Fibroblast of lung (primary cell): Measurements from ENCODE around the gene PTPRO.

Experiments used
- CTCF ChIP-seq, 2 donors: IDR thresholded peaks in 1 of 2; conservative IDR thresholded peaks in 1 of 2; 1 replicate in 1 of 2; 2 replicates in 1 of 2; pipeline ENCODE4 v1.5.1; 2011 to 2012; ENCODE audit warnings: low read length in 2 of 2, control low read depth in 1 of 2, inconsistent platforms in 1 of 2, low read depth in 1 of 2, mild to moderate bottlenecking in 1 of 2
- EZH2 ChIP-seq: IDR thresholded peaks from 2 replicates; pipeline ENCODE4 v1.5.1; 2012; ENCODE audit warnings: low read length, control low read depth, mild to moderate bottlenecking; ENCODE audit errors: missing control alignments

GRCh38 chr12:15515010-15515409, 192.7 kb downstream of the PTPRO start:
- no peak for TF ChIP-seq CTCF (conservative IDR thresholded peaks at IDR 0.05 in 1 of 2, IDR thresholded peaks at IDR 0.05 in 1 of 2; ENCODE audit: low read depth in 1 of 2, low read length in 2 of 2)
- TF ChIP-seq EZH2 = no peak
